HL-60/S4 treated with retinoic acid at 250 ng/mL for 4 days and 3 days (cell line): Measurements from ENCODE around the gene DAPK1.

Experiments
- in situ Hi-C: fragments of 300-500 bp; cut with MboI; formaldehyde crosslinking; loops from 2 replicates; pipeline ENCODE4 v1.7.0; 2022; ENCODE audit warnings: low sequenced_read_pairs

DAPK1 gene

GRCh38 chr9:87751868-87752267, 254.2 kb downstream of the DAPK1 start:
- in situ Hi-C loops, result no loop called here

- in situ Hi-C loops, result no loop called here
These were observed 255.6 kb downstream of the DAPK1 start for GRCh38 chr9:87753313-87753712.
